Suppressor macrophage treated with lipopolysaccharide for 1 hour (primary cell): ENCODE data around the gene COL5A2.

Experiments used
- DNase-seq, 3 donors: peaks; one replicate each; pipeline ENCODE4 v3.0.0-alpha.2; 2020 to 2022

The COL5A2 gene

GRCh38 chr2:189147361-189147760 is 32.2 kb downstream of the COL5A2 start:
- no peak for DNase-seq

- no peak for DNase-seq
Measured at GRCh38 chr2:189146553-189146952, 33.0 kb downstream of the COL5A2 start.

- no peak for DNase-seq
Measured at GRCh38 chr2:189144700-189145211, 34.8 kb downstream of the COL5A2 start.

GRCh38 chr2:189143925-189144324 is 35.6 kb downstream of the COL5A2 start:
- no peak for DNase-seq

GRCh38 chr2:189142893-189143759 is 36.4 kb downstream of the COL5A2 start:
- peak; percentile 51 to 60 (median 53) for DNase-seq

- DNase-seq, result no peak
Measured at GRCh38 chr2:189138800-189139199, 40.8 kb downstream of the COL5A2 start.

GRCh38 chr2:189137519-189137918 is 42.0 kb downstream of the COL5A2 start:
- DNase-seq, result no peak

- no peak for DNase-seq
Measured at GRCh38 chr2:189134485-189134884, 45.1 kb downstream of the COL5A2 start.

- DNase-seq, result no peak
Measured at GRCh38 chr2:189131991-189132390, 47.6 kb downstream of the COL5A2 start.

- no peak for DNase-seq
Measured at GRCh38 chr2:189129971-189130370, 49.6 kb downstream of the COL5A2 start.

GRCh38 chr2:189128970-189129369 is 50.6 kb downstream of the COL5A2 start:
- no peak for DNase-seq

- no peak for DNase-seq
Measured at GRCh38 chr2:189127756-189128155, 51.8 kb downstream of the COL5A2 start.

DNA sequence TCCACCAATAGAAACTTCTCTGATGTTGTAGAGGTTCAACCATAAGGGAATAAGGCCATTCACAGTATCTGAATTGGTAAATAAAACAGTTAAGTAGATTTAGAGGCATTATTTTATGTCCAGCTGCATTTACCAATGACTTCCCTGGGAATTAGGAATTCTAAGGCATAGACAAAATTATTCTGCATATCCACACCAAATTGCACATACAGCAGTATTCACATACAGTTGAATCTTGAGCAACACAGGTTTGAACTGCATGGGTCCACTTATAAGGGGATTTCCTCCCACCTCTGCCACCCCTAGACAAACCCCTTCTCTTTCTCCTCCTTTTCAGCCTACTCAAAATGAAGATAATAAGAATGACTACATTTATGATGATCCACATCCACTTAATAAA is 54.4 kb downstream of the COL5A2 start:
- no peak for DNase-seq

GRCh38 chr2:189124175-189124574 is 55.4 kb downstream of the COL5A2 start:
- no peak for DNase-seq

DNA sequence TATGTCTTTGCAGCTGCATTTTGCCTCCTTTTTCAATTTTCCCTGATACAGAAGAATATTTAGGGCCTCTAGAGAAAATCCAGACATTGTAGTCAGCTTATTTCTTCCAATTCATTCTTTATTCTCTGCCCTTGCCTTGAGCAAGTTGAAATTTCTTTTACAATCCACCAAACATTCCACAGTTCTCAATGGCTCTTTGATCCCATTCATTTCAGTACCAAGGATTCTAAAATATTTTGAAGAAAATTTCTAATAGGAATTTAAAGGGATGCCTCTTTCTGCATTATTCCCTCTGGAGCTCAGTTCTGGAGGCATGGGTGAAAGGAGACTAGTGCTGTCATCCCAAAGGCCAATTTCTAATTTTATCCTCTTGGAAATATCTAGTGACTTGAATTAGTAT is 61.2 kb downstream of the COL5A2 start:
- no peak for DNase-seq

GRCh38 chr2:189116979-189117378 is 62.6 kb downstream of the COL5A2 start:
- DNase-seq, result no peak

GRCh38 chr2:189116087-189116486 is 63.5 kb downstream of the COL5A2 start:
- no peak for DNase-seq

DNA sequence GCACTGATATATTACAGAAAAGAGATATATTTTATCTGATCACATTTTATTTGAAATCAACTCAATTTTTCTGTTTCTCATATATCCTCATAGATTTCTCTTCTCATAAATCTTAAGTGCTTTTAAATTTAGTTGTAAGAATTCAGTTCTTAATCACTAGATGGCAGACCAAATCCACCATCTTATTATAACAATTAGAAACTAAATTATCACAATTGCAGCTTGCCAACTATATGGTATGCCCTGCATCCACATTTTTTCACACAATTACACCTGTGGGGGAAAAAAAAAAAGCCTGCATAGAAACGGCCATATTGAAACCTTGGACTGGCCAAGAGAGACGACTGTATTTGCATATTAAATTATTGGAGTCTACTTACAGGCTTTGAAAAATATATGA is 64.4 kb downstream of the COL5A2 start:
- no peak for DNase-seq

DNA sequence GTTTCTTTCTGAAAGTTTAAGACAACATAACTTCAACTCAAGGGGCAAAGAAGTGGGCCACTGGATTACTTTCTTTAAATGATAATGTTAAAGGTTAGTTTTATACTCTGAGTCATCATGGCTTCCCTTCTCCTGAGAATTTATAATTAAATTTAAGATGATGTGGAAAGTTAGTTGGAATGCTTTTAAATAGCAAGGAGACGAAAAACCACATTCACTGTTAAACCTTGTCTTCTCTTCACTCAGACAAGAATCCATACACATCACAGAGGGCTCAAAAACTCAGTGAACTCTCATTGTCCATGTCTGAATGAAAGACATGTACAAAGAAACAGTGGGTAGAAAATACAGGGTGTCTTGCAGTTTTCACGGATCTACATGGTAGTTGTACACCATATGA is 65.6 kb downstream of the COL5A2 start:
- no peak for DNase-seq

DNA sequence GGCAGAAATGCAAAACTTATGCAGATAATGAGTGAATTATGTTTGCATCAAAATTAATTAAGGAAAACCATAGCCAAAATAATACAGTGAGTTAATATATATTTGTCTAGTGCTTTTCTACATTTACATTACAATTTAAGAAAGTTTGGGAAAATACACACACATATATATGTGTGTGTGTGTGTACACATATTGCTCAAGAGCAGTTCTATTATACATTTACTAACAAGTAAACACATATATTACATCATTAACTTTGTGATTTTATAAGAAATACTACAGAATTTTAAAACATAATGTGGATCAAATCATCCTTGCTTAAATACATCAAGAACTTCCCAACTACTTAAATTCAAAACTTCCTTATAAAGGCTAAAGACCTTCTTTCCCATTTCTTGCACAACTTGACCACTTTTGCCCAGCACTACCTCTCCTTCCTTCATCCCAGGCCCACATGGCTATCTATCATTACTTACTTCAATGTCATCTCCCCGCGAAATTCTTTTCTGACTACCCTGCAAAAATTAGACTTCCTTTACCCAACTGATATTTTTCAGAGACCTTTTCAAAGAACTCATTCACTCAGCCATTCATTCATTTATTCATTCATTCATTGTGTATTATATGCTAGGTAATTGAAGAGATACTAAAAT is 68.4 kb downstream of the COL5A2 start:
- no peak for DNase-seq

DNA sequence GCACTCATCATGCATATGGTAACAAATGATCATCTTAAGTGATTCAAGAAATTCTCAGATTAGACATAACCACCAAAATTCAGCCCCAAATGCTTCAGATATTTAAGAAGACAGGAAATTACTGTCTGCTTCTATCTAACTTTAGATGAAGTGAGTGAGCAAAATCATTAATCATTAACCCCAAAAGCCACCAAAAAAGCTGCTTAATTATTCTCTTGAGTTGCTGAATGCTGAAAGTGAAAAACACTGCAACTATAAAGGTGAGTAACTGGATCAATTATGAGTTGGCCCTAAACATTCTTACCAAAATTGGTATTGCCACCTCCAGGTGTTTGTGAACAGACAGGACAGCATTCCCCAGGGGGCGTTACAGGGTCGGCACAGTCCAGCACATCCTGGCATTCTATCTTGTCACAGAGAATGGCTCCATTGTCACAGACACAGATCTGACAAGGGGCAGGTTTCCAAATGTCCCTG is 69.6 kb downstream of the COL5A2 start:
- DNase-seq, result no peak

DNA sequence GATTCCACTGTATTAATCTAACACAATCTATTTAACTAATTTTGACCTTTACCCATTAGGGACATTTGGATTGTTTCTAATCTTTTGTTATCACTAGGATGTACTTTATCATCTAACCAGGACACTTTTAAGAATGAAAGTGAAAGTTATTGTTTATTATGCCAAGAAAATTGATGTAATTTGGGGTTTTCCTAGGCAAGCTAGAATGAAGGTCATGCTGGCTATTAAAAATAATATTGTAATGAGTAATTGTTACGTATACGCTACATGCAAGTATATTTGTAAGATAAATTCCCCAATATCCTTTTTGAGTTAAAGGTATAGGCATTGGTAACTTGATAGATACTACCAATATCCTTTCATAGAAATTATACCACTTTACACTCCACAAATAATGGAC is 74.6 kb downstream of the COL5A2 start:
- peak; percentile 38 to 62 (median 41) for DNase-seq

DNA sequence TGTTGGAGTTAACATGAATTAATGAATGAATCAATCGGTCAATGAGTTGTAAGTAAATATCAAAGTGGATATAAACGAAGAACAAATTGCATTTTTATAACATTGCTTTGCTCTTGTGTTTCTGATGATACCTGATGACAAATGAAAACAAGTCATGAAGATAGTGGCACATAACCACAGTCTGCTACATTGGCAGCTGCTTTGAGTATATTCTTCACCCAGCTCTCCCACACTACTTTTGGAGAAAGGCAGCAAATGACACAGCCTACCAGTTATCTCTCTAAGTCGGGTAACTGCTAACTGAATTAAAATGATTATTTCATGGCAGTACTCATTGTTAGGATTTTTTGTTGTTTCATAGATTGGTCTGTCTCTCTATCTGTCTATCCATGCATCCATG is 76.8 kb downstream of the COL5A2 start:
- DNase-seq, result no peak

DNA sequence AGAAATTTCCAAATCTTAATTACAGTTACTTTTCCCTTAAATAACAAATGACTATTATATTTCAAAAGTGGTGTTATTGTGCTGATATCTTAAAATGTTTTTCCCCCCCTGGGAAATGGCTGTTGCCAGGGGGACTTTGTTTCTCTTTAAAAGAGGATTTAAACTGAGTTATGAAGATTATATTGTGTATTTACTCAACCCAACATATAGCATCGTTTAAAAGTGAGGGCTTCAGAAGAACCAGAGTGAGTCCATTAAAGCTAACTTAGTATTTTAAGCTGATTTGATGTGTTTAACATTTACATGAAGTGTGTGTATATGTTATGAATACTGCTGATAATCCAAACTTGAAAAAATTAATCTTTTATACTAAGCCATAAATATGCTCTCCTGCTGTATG is 81.6 kb downstream of the COL5A2 start:
- no peak for DNase-seq
